ENCODE measurements around the gene SLC9B1.

Gene SLC9B1

GRCh38 chr4:102858828-102859464 lies 160.6 kb downstream of the SLC9B1 start:
- Histone ChIP-seq H3K9me3 (ENCODE audit: low read length) (peaks cover 23% of the 10 kb centered on the region), H3K4me1 (ENCODE audit: insufficient read depth, low read length, severe bottlenecking) (no peaks in the 10 kb centered on the region), H3K4me3 (ENCODE audit: low read depth, low read length, poor library complexity, severe bottlenecking) (no peak overlapping the region), H3K4me2 (ENCODE audit: low read length) (no peak overlapping the region), H3K27ac (ENCODE audit: low read depth, low read length, poor library complexity, severe bottlenecking) (no peak overlapping the region), H4K20me1 (ENCODE audit: insufficient read depth, low read length) (no peaks in the 10 kb centered on the region), H3F3A (ENCODE audit: insufficient read depth, low read length) (no peaks in the 10 kb centered on the region), H3K9me2 (ENCODE audit: low read depth, low read length) (no peaks in the 10 kb centered on the region), H3K27me3 (ENCODE audit: insufficient read depth, low read length) (no peaks in the 10 kb centered on the region), H3K9ac (ENCODE audit: low read length) (no peak overlapping the region), H2AFZ (ENCODE audit: low read length) (no peak overlapping the region), H3K36me3 (ENCODE audit: insufficient read depth, low read length) (peaks cover 29% of the 10 kb centered on the region), H3K79me2 (ENCODE audit: insufficient read depth, low read length) (peaks cover 12% of the 10 kb centered on the region)
- no peak for TF ChIP-seq CTCF (IDR thresholded peaks at IDR 0.05; ENCODE audit: low read length)
- TF ChIP-seq EZH2 (IDR thresholded peaks at IDR 0.05; ENCODE audit: borderline replicate concordance, low read length), result no peak

Data from OCI-LY1 (cell line).